Effector memory CD4-positive, alpha-beta T cell (primary cell): ENCODE results near the gene MICU1.

Source experiments
- DNase-seq, 3 donors: peaks; one replicate each; pipeline ENCODE4 v3.0.0-alpha.2; 2020
- H3K27ac ChIP-seq: 2 replicates; pipeline ENCODE4 v1.7.0; 2013; ENCODE audit warnings: mild to moderate bottlenecking, low read length, moderate library complexity; ENCODE audit not compliant: insufficient read depth, poor library complexity, severe bottlenecking
- H3K27me3 ChIP-seq: replicated peaks from 2 replicates; pipeline ENCODE4 v1.7.0; 2013; ENCODE audit warnings: mild to moderate bottlenecking, low read length; ENCODE audit not compliant: insufficient read depth, control insufficient read depth, poor library complexity, severe bottlenecking
- H3K36me3 ChIP-seq: 2 replicates; pipeline ENCODE4 v1.7.0; 2013; ENCODE audit warnings: mild to moderate bottlenecking, low read length, moderate library complexity; ENCODE audit not compliant: control insufficient read depth, insufficient read depth
- H3K4me1 ChIP-seq: 2 replicates; pipeline ENCODE4 v1.7.0; 2013; ENCODE audit warnings: low read length, mild to moderate bottlenecking; ENCODE audit not compliant: control insufficient read depth, insufficient read depth, poor library complexity, severe bottlenecking
- H3K4me3 ChIP-seq: 2 replicates; pipeline ENCODE4 v1.7.0; 2013; ENCODE audit warnings: low read length, low read depth, mild to moderate bottlenecking; ENCODE audit not compliant: insufficient read depth, poor library complexity, severe bottlenecking
- H3K9me3 ChIP-seq: 2 replicates; pipeline ENCODE4 v1.7.0; 2013; ENCODE audit warnings: mild to moderate bottlenecking, low read length, moderate library complexity; ENCODE audit not compliant: control insufficient read depth

Gene MICU1

DNA sequence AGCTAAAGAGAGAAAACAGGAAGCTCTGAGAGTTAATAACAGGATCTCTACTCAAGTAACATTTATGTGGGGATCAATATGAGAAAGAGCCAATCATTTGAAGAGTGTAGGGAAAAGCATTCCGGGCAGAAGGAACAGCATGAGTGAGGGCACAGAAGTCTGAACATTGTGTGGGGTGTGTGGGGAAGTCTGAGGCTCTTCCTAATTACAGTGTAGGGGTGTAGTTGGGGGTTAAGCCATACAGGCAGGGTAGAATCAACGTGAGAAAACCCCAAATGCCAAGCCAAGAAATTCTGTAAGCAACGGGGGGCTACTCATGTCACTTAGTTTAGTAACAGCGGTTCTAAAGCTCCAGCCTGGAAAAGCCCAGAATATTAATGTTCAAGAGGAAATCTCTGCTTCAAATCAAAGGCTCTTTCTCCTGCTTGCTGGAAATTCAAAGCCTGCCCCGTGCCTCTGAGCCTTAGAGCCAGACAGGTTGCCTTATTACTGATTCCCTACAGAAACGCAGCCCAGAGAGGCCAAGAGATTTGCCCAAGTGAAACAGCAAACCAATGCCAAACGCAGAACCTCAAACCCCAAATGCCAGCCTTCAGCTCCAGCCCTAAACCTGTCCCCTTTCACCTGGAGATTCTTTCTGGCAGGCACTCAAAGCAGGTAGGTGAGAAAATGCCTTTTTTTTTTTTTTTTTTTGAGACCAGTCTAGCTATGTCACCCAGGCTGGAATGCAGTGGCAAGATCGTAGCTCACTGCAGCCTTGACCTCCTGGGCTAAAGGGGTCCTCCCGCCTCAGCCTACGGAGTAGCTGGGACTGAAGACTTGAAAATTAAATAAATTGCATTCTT is 307.2 kb downstream of the MICU1 start:
- H3K9me3 ChIP-seq: no peaks in the 10 kb centered on the region
- peak overlapping the region; percentile 37 for H3K4me3 ChIP-seq
- no peak for DNase-seq
- H3K27ac ChIP-seq: peak overlapping the region; percentile 88
- H3K4me1 ChIP-seq: peaks cover 80% of the 10 kb centered on the region
- no peaks in the 10 kb centered on the region for H3K27me3 ChIP-seq
- H3K36me3 ChIP-seq: no peaks in the 10 kb centered on the region
